ENCODE data around the gene ZNF574. TPM values are rescaled to one million over a fixed set of nuclear protein-coding genes. Genes with fewer than 3 reads are reported as not detected.

ZNF574 gene
- total RNA-seq, 1 donor from 2014 or later = 20.0 TPM

- no peak overlapping the region for H3K4me3 Mint-ChIP-seq (ENCODE audit: unreplicated experiment)
- no peak for TF ChIP-seq EZH2 (IDR thresholded peaks at IDR 0.05; ENCODE audit: insufficient read depth, low read length)
- TF ChIP-seq CTCF (IDR thresholded peaks at IDR 0.05; ENCODE audit: insufficient read depth, low read depth, low read length) = no peak
- H3K9me3 Mint-ChIP-seq (ENCODE audit: unreplicated experiment) = no peaks in the 10 kb centered on the region
These were observed 40.5 kb downstream of the ZNF574 start for GRCh38 chr19:42116308-42117075.

GRCh38 chr19:42117076-42117475 lies 41.1 kb downstream of the ZNF574 start:
- Histone ChIP-seq H3K4me3 (ENCODE audit: insufficient read depth, low read depth, low read length) (no peak overlapping the region), H3K9ac (ENCODE audit: low read length) (no peak overlapping the region), H3K4me2 (ENCODE audit: low read length) (no peak overlapping the region), H2AFZ (ENCODE audit: low read depth, low read length) (no peak overlapping the region), H3K36me3 (ENCODE audit: insufficient read depth, low read length) (peaks cover 4% of the 10 kb centered on the region), H3K27me3 (ENCODE audit: insufficient read depth, low read length) (no peaks in the 10 kb centered on the region), H3K4me1 (ENCODE audit: insufficient read depth, low read length) (peaks cover 45% of the 10 kb centered on the region), H4K20me1 (ENCODE audit: insufficient read depth, low read length) (no peaks in the 10 kb centered on the region), H3K27ac (ENCODE audit: low read depth, low read length) (no peak overlapping the region), H3K9me3 (ENCODE audit: insufficient read depth, low read depth, low read length) (no peaks in the 10 kb centered on the region), H3K79me2 (ENCODE audit: insufficient read depth, low read length) (no peaks in the 10 kb centered on the region)
- H3K27me3 Mint-ChIP-seq (ENCODE audit: low read depth, unreplicated experiment) = no peaks in the 10 kb centered on the region
- H3K4me1 Mint-ChIP-seq (ENCODE audit: low read depth, unreplicated experiment) = peaks cover 48% of the 10 kb centered on the region
- no peak overlapping the region for H3K27ac Mint-ChIP-seq (ENCODE audit: unreplicated experiment)
- H3K4me3 Mint-ChIP-seq (ENCODE audit: unreplicated experiment) = no peak overlapping the region
- H3K36me3 Mint-ChIP-seq (ENCODE audit: low read depth, unreplicated experiment) = peaks cover 2% of the 10 kb centered on the region
- no peak for DNase-seq (ENCODE audit: low read depth)
- no peaks in the 10 kb centered on the region for H3K9me3 Mint-ChIP-seq (ENCODE audit: unreplicated experiment)
- no peak for FAIRE-seq
- TF ChIP-seq EZH2 (IDR thresholded peaks at IDR 0.05; ENCODE audit: insufficient read depth, low read length) (no peak), CTCF (IDR thresholded peaks at IDR 0.05; ENCODE audit: insufficient read depth, low read depth, low read length) (no peak)

More at GRCh38 chr19:42116308-42117075, 40.5 kb downstream of the ZNF574 start:
- Mint-ChIP-seq H3K4me1 (ENCODE audit: low read depth, unreplicated experiment) (peaks cover 50% of the 10 kb centered on the region), H3K27ac (ENCODE audit: unreplicated experiment) (no peak overlapping the region), H3K27me3 (ENCODE audit: low read depth, unreplicated experiment) (no peaks in the 10 kb centered on the region), H3K36me3 (ENCODE audit: low read depth, unreplicated experiment) (peaks cover 2% of the 10 kb centered on the region)
- Histone ChIP-seq H3K36me3 (ENCODE audit: insufficient read depth, low read length) (peaks cover 4% of the 10 kb centered on the region), H3K9ac (ENCODE audit: low read length) (no peak overlapping the region), H3K27me3 (ENCODE audit: insufficient read depth, low read length) (no peaks in the 10 kb centered on the region), H3K4me1 (ENCODE audit: insufficient read depth, low read length) (peaks cover 45% of the 10 kb centered on the region), H3K27ac (ENCODE audit: low read depth, low read length) (no peak overlapping the region), H3K4me3 (ENCODE audit: insufficient read depth, low read depth, low read length) (no peak overlapping the region), H3K4me2 (ENCODE audit: low read length) (no peak overlapping the region), H3K9me3 (ENCODE audit: insufficient read depth, low read depth, low read length) (no peaks in the 10 kb centered on the region), H4K20me1 (ENCODE audit: insufficient read depth, low read length) (no peaks in the 10 kb centered on the region), H2AFZ (ENCODE audit: low read depth, low read length) (no peak overlapping the region), H3K79me2 (ENCODE audit: insufficient read depth, low read length) (no peaks in the 10 kb centered on the region)
- DNase-seq (ENCODE audit: low read depth) (no peak), FAIRE-seq (no peak)

Measured in astrocyte (in vitro differentiated cells and primary cell).